ENCODE measurements around the gene PRSS56. TPM values are rescaled to one million over a fixed set of nuclear protein-coding genes. Genes with fewer than 3 reads are reported as not detected.

The PRSS56 gene
- total RNA-seq, 1 donor from 2014 or later: not detected

GRCh38 chr2:232489516-232490220 is 30.5 kb upstream of the PRSS56 start:
- Mint-ChIP-seq H3K9me3 (ENCODE audit: unreplicated experiment) (peaks cover 5% of the 10 kb centered on the region), H3K27ac (ENCODE audit: unreplicated experiment) (peak overlapping the region; percentile 87), H3K4me1 (ENCODE audit: low read depth, unreplicated experiment) (no peaks in the 10 kb centered on the region), H3K27me3 (ENCODE audit: low read depth, unreplicated experiment) (peaks cover 72% of the 10 kb centered on the region), H3K36me3 (ENCODE audit: low read depth, unreplicated experiment) (peaks cover 2% of the 10 kb centered on the region), H3K4me3 (ENCODE audit: unreplicated experiment) (no peak overlapping the region)
- H2AFZ ChIP-seq (ENCODE audit: low read depth, low read length): no peak overlapping the region
- TF ChIP-seq EZH2 (IDR thresholded peaks at IDR 0.05; ENCODE audit: insufficient read depth, low read length) (no peak), CTCF (IDR thresholded peaks at IDR 0.05; ENCODE audit: insufficient read depth, low read depth, low read length) (no peak)
- H3K4me1 ChIP-seq (ENCODE audit: insufficient read depth, low read length): no peaks in the 10 kb centered on the region
- no peak for FAIRE-seq
- no peak for DNase-seq (ENCODE audit: low read depth)
- H4K20me1 ChIP-seq (ENCODE audit: insufficient read depth, low read length): no peaks in the 10 kb centered on the region
- H3K9me3 ChIP-seq (ENCODE audit: insufficient read depth, low read depth, low read length): no peaks in the 10 kb centered on the region
- no peak overlapping the region for H3K4me3 ChIP-seq (ENCODE audit: insufficient read depth, low read depth, low read length)
- no peak overlapping the region for H3K9ac ChIP-seq (ENCODE audit: low read length)
- H3K27ac ChIP-seq (ENCODE audit: low read depth, low read length): no peak overlapping the region
- no peak overlapping the region for H3K4me2 ChIP-seq (ENCODE audit: low read length)
- H3K27me3 ChIP-seq (ENCODE audit: insufficient read depth, low read length): peaks cover 36% of the 10 kb centered on the region
- no peaks in the 10 kb centered on the region for H3K79me2 ChIP-seq (ENCODE audit: insufficient read depth, low read length)
- no peaks in the 10 kb centered on the region for H3K36me3 ChIP-seq (ENCODE audit: insufficient read depth, low read length)

GRCh38 chr2:232490221-232491138 is 29.7 kb upstream of the PRSS56 start:
- no peak overlapping the region for H3K27ac ChIP-seq (ENCODE audit: low read depth, low read length)
- no peaks in the 10 kb centered on the region for H4K20me1 ChIP-seq (ENCODE audit: insufficient read depth, low read length)
- no peak overlapping the region for H3K9ac ChIP-seq (ENCODE audit: low read length)
- TF ChIP-seq EZH2 (IDR thresholded peaks at IDR 0.05; ENCODE audit: insufficient read depth, low read length) (no peak), CTCF (IDR thresholded peaks at IDR 0.05; ENCODE audit: insufficient read depth, low read depth, low read length) (no peak)
- H3K4me1 ChIP-seq (ENCODE audit: insufficient read depth, low read length): no peaks in the 10 kb centered on the region
- H3K27me3 ChIP-seq (ENCODE audit: insufficient read depth, low read length): peaks cover 32% of the 10 kb centered on the region
- no peaks in the 10 kb centered on the region for H3K79me2 ChIP-seq (ENCODE audit: insufficient read depth, low read length)
- no peaks in the 10 kb centered on the region for H3K36me3 ChIP-seq (ENCODE audit: insufficient read depth, low read length)
- H3K9me3 ChIP-seq (ENCODE audit: insufficient read depth, low read depth, low read length): no peaks in the 10 kb centered on the region
- Mint-ChIP-seq H3K27ac (ENCODE audit: unreplicated experiment) (no peak overlapping the region), H3K9me3 (ENCODE audit: unreplicated experiment) (peaks cover under 1% of the 10 kb centered on the region), H3K4me3 (ENCODE audit: unreplicated experiment) (no peak overlapping the region), H3K36me3 (ENCODE audit: low read depth, unreplicated experiment) (peaks cover 2% of the 10 kb centered on the region), H3K4me1 (ENCODE audit: low read depth, unreplicated experiment) (no peaks in the 10 kb centered on the region), H3K27me3 (ENCODE audit: low read depth, unreplicated experiment) (peaks cover 71% of the 10 kb centered on the region)
- H2AFZ ChIP-seq (ENCODE audit: low read depth, low read length): no peak overlapping the region
- FAIRE-seq (no peak), DNase-seq (ENCODE audit: low read depth) (no peak)
- H3K4me2 ChIP-seq (ENCODE audit: low read length): no peak overlapping the region
- no peak overlapping the region for H3K4me3 ChIP-seq (ENCODE audit: insufficient read depth, low read depth, low read length)
